HepG2 (cell line): ENCODE measurements around the gene TRAPPC1. TPM values are rescaled to one million over a fixed set of nuclear protein-coding genes. Genes with fewer than 3 reads are reported as not detected.

ENCODE experiments used
- ATAC-seq: fragments of 200-7000 bp; cut with Tn5 transposase; 3 replicates; pipeline ENCODE4 v1.9.1; 2020; ENCODE audit warnings: mild to moderate bottlenecking, moderate library complexity
- BruUV-seq: library from RNA; stranded (reverse); fragments of 400-500 nt; replicated peaks from 2 replicates; lab custom pipeline; 2021; lab: Mats Ljungman, UMichigan
- CTCF ChIA-PET: fragments of 300-600 bp; formaldehyde crosslinking; extraction: SDS; loops from one replicate; lab custom pipeline; 2021; ENCODE audit warnings: low total read pairs, inconsistent platforms, low intra/inter-chr PET ratio; lab: Yijun Ruan, JAX
- POLR2A ChIA-PET: fragments of 350-600 bp; sonication (Branson Sonifier 250); formaldehyde crosslinking; loops from one replicate; lab custom pipeline; 2020; ENCODE audit warnings: antibody characterized with exemption, inconsistent platforms; lab: Yijun Ruan, JAX
- DNase-seq: peaks from one replicate; pipeline ENCODE4 v3.0.0-alpha.2; 2015; ENCODE audit warnings: low spot score
- FAIRE-seq: peaks from 3 replicates; lab custom pipeline; 2011; peaks lifted over from hg19 to GRCh38; lab: Jason Lieb, UNC
- H2AFZ ChIP-seq: one replicate; pipeline ENCODE4 v1.6.1; 2011; ENCODE audit warnings: low read length, inconsistent platforms
- H3K27ac ChIP-seq: fragments of 300-600 bp; 3 replicates; pipeline ENCODE4 v1.8.0; 2011; ENCODE audit warnings: mixed run types, mild to moderate bottlenecking, mixed read lengths, low read length, inconsistent platforms; ENCODE audit not compliant: insufficient read depth; ENCODE audit errors: extremely low read length
- H3K27me3 ChIP-seq, 2 experiments: fragments of 200-600 bp in 1 of 2; 2 replicates in 1 of 2; 3 replicates in 1 of 2; pipeline versions ENCODE4 v1.6.0 to v1.8.0; 2011; ENCODE audit warnings: low read length in 2 of 2, mild to moderate bottlenecking in 2 of 2, moderate library complexity in 2 of 2, inconsistent platforms in 1 of 2; ENCODE audit not compliant: insufficient read depth in 2 of 2, control insufficient read depth in 1 of 2
- H3K36me3 ChIP-seq, 2 experiments: fragments of 200-600 bp in 1 of 2; replicated peaks in 1 of 2; 2 replicates in 1 of 2; 3 replicates in 1 of 2; pipeline versions ENCODE4 v1.5.1 to v1.8.0; 2011; ENCODE audit warnings: low read length in 2 of 2, inconsistent platforms in 1 of 2; ENCODE audit not compliant: insufficient read depth in 2 of 2, control insufficient read depth in 1 of 2
- H3K4me1 ChIP-seq: 2 replicates; pipeline ENCODE4 v1.5.1; 2012; ENCODE audit warnings: low read length, inconsistent platforms; ENCODE audit not compliant: insufficient read depth
- H3K4me2 ChIP-seq: 2 replicates; pipeline ENCODE4 v1.6.0; 2011; ENCODE audit warnings: low read depth, low read length, inconsistent platforms
- H3K4me3 ChIP-seq, 3 experiments: fragments of 200-600 bp in 1 of 3; sonication (generic), shearing (Covaris generic) in 1 of 3; replicated peaks in 1 of 3; 2 replicates each; pipeline ENCODE4 v1.5.1; 2011 to 2016; ENCODE audit warnings: low read length in 3 of 3, inconsistent platforms in 2 of 3, low read depth in 2 of 3, mild to moderate bottlenecking in 2 of 3, control low read depth in 1 of 3, mixed read lengths in 1 of 3; ENCODE audit not compliant: insufficient read depth in 1 of 3
- H3K79me2 ChIP-seq: one replicate; pipeline ENCODE4 v1.6.1; 2011; ENCODE audit warnings: low read length, inconsistent platforms; ENCODE audit not compliant: insufficient read depth
- H3K9ac ChIP-seq: 2 replicates; pipeline ENCODE4 v1.6.0; 2011; ENCODE audit warnings: mild to moderate bottlenecking, low read depth, low read length, inconsistent platforms; ENCODE audit not compliant: insufficient read depth
- H3K9me3 ChIP-seq: 2 replicates; pipeline ENCODE4 v1.5.1; 2012; ENCODE audit warnings: mild to moderate bottlenecking, low read length
- H4K20me1 ChIP-seq: 2 replicates; pipeline ENCODE4 v1.6.0; 2011; ENCODE audit warnings: inconsistent platforms, mild to moderate bottlenecking, low read length, moderate library complexity; ENCODE audit not compliant: insufficient read depth
- ARNT2 ChIP-seq: sonication (generic); formaldehyde crosslinking; IDR thresholded peaks from 2 replicates; pipeline ENCODE4 v1.8.0; 2022; ENCODE audit warnings: mild to moderate bottlenecking, low read depth, missing genetic modification reagents, moderate library complexity
- CAMTA2 ChIP-seq: sonication (generic); formaldehyde crosslinking; IDR thresholded peaks from 2 replicates; pipeline ENCODE4 v1.4.0; 2020; ENCODE audit warnings: mild to moderate bottlenecking, missing genetic modification reagents, borderline replicate concordance
- CBFB ChIP-seq: sonication (generic); formaldehyde crosslinking; IDR thresholded peaks from 2 replicates; pipeline ENCODE4 v1.4.0; 2020; ENCODE audit warnings: missing genetic modification reagents
- CCDC6 ChIP-seq: sonication (generic); formaldehyde crosslinking; IDR thresholded peaks from 2 replicates; pipeline ENCODE4 v1.8.1; 2022; ENCODE audit warnings: mild to moderate bottlenecking, missing genetic modification reagents, moderate library complexity
- ELF1 ChIP-seq: sonication (generic); formaldehyde crosslinking; IDR thresholded peaks from 2 replicates; pipeline ENCODE4 v1.4.0; 2020; ENCODE audit warnings: missing genetic modification reagents
- HNRNPLL ChIP-seq: fragments of 200-400 bp; formaldehyde crosslinking; IDR thresholded peaks from 2 replicates; pipeline ENCODE4 v1.6.1; 2017; ENCODE audit warnings: mild to moderate bottlenecking, low read depth, low read length; ENCODE audit not compliant: poor library complexity, severe bottlenecking
- KDM1A ChIP-seq: IDR thresholded peaks from 2 replicates; pipeline ENCODE4 v1.6.1; 2016; ENCODE audit warnings: missing compliant biosample characterization
- MTA1 ChIP-seq: sonication (generic); formaldehyde crosslinking; IDR thresholded peaks from 2 replicates; pipeline ENCODE4 v1.4.0; 2020; ENCODE audit warnings: missing genetic modification reagents, mild to moderate bottlenecking, borderline replicate concordance
- PLRG1 ChIP-seq: fragments of 450-650 bp; conservative IDR thresholded peaks from 2 replicates; pipeline ENCODE4 v1.6.1; 2016
- REPIN1 ChIP-seq: sonication (generic); formaldehyde crosslinking; IDR thresholded peaks from 2 replicates; pipeline ENCODE4 v1.8.0; 2022; ENCODE audit warnings: missing genetic modification reagents, low read depth, mild to moderate bottlenecking, borderline replicate concordance
- RXRB ChIP-seq: IDR thresholded peaks from 2 replicates; pipeline ENCODE4 v1.6.1; 2016; ENCODE audit warnings: borderline replicate concordance, missing genetic modification reagents, missing compliant biosample characterization
- ZBTB7B ChIP-seq: sonication (generic); formaldehyde crosslinking; IDR thresholded peaks from 2 replicates; pipeline ENCODE4 v1.4.0; 2020; ENCODE audit warnings: missing genetic modification reagents
- ZKSCAN5 ChIP-seq: sonication (generic); formaldehyde crosslinking; IDR thresholded peaks from 2 replicates; pipeline ENCODE4 v1.5.1; 2020; ENCODE audit warnings: mild to moderate bottlenecking, missing genetic modification reagents
- ZNF33A ChIP-seq: sonication (generic); formaldehyde crosslinking; IDR thresholded peaks from 2 replicates; pipeline ENCODE4 v1.5.1; 2020; ENCODE audit warnings: missing genetic modification reagents, mild to moderate bottlenecking, moderate library complexity, borderline replicate concordance
- ZNF44 ChIP-seq: sonication (generic); formaldehyde crosslinking; IDR thresholded peaks from 2 replicates; pipeline ENCODE4 v1.5.1; 2020; ENCODE audit warnings: mild to moderate bottlenecking, missing genetic modification reagents
- ZNF547 ChIP-seq: sonication (generic); formaldehyde crosslinking; IDR thresholded peaks from 2 replicates; pipeline ENCODE4 v1.5.1; 2020; ENCODE audit warnings: mild to moderate bottlenecking, missing genetic modification reagents
- ZNF556 ChIP-seq: sonication (generic); formaldehyde crosslinking; IDR thresholded peaks from 2 replicates; pipeline ENCODE4 v1.4.0; 2020; ENCODE audit warnings: mild to moderate bottlenecking, missing genetic modification reagents, borderline replicate concordance
- ZNF780A ChIP-seq: sonication (generic); formaldehyde crosslinking; IDR thresholded peaks from 2 replicates; pipeline ENCODE4 v1.8.0; 2022; ENCODE audit warnings: mild to moderate bottlenecking, missing genetic modification reagents, moderate library complexity
- WGBS: methylation state at CpG from one replicate; pipeline ENCODE4 v1.1.6; 2017; ENCODE audit warnings: low lambda C conversion rate; 5-methylcytosine and 5-hydroxymethylcytosine counted together
- in situ Hi-C: cut with HindIII; loops from 2 replicates; pipeline ENCODE4 v1.10.0; 2017; ENCODE audit warnings: low pct_unique_long_range_greater_than_20kb; ENCODE audit not compliant: extremely low pct_ligation_motif_present
- intact Hi-C: fragments of 100-400 bp; cut with micrococcal nuclease; formaldehyde crosslinking; loops from one replicate; pipeline ENCODE4 v1.10.0; 2022; ENCODE audit not compliant: unreplicated experiment
- polyA plus RNA-seq, 8 experiments: library from polyadenylated mRNA; depleted of rRNA in 3 of 8; stranded (reverse) in 7 of 8; unstranded in 1 of 8; fragments of >200 nt; fragmentation: Illumina TruSeq in 4 of 8; extraction: Trizol in 4 of 8; gene quantifications; 2 replicates each; pipeline versions ENCODE4 v1.2.1 to v1.2.3, GENCODE V29; 2011 to 2016; ENCODE audit warnings: low read depth in 4 of 8, missing spikeins in 1 of 8, mixed read lengths in 1 of 8; ENCODE audit not compliant: insufficient read depth in 1 of 8
- total RNA-seq, 5 experiments: library from RNA; depleted of rRNA; stranded (reverse); fragments of >200 nt; fragmentation: Illumina TruSeq; extraction: Trizol; gene quantifications; 2 replicates each; pipeline ENCODE4 v1.2.3, GENCODE V29; 2016; ENCODE audit warnings: low read depth in 1 of 5
- TF ChIP-seq, protein P1 (sequence below): sonication (generic); formaldehyde crosslinking; IDR thresholded peaks from 2 replicates; pipeline ENCODE4 v1.4.0; 2020; ENCODE audit warnings: missing genetic modification reagents
- TF ChIP-seq, protein P2 (sequence below): sonication (generic); formaldehyde crosslinking; IDR thresholded peaks from 2 replicates; pipeline ENCODE4 v1.9.0; 2021; ENCODE audit warnings: missing genetic modification reagents, mild to moderate bottlenecking, borderline replicate concordance

TRAPPC1 gene
- total and polyA plus RNA-seq, 2 of the 13 experiments (the other 11 are each of a cell fraction or from before 2014, with no cell fraction given): 28.1 to 44.9 TPM

DNA sequence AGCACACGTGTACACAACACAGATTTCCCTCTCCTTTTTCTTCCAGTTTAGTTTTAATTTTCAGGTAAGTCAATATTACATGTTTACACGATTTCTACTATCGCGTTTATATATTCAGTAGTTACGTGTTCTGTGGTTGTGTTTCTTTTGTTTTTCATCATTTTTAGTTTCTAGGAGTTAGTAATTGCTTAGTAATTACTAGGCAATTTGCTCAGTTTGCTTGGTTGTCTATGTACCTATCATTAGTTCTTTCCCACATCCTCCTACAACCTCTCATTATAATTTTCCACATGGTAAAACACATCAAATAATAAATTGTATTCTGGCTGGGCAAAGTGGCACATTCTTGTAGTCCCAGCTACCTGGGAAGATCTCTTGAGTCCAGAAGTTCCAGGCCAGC, 46.1 kb upstream of the TRAPPC1 start:
- Histone ChIP-seq H2AFZ (no peak overlapping the region), H3K9ac (no peak overlapping the region), H3K79me2 (no peaks in the 10 kb centered on the region), H3K27me3 (no peaks in the 10 kb centered on the region), H3K36me3 (no peaks in the 10 kb centered on the region), H3K9me3 (peaks cover 18% of the 10 kb centered on the region), H3K4me3 (no peak overlapping the region), H3K4me2 (no peak overlapping the region), H3K27ac (no peak overlapping the region), H3K4me1 (peaks cover 13% of the 10 kb centered on the region), H4K20me1 (no peaks in the 10 kb centered on the region)
- FAIRE-seq (no peak), DNase-seq (no peak), ATAC-seq (no peak)
- intact Hi-C loops: no loop called here
- BruUV-seq: no TSS peak
- ChIA-PET POLR2A (no interaction called here), CTCF (no interaction called here)
- TF ChIP-seq ZNF44 (CRISPR knock-in tag) (no peak), ZNF33A (CRISPR knock-in tag) (no peak), ELF1 (no peak), MTA1 (CRISPR knock-in tag) (no peak), ZKSCAN5 (CRISPR knock-in tag) (no peak), ZBTB7B (CRISPR knock-in tag) (no peak), ARNT2 (CRISPR knock-in tag) (no peak), ZNF547 (no peak), KDM1A (no peak), PLRG1 (no peak), REPIN1 (no peak), CAMTA2 (CRISPR knock-in tag) (no peak), CCDC6 (no peak), ZNF780A (CRISPR knock-in tag) (no peak), ZNF556 (no peak), HNRNPLL (no peak), CBFB (CRISPR knock-in tag) (no peak), RXRB (no peak)
- TF ChIP-seq, protein P1, sequence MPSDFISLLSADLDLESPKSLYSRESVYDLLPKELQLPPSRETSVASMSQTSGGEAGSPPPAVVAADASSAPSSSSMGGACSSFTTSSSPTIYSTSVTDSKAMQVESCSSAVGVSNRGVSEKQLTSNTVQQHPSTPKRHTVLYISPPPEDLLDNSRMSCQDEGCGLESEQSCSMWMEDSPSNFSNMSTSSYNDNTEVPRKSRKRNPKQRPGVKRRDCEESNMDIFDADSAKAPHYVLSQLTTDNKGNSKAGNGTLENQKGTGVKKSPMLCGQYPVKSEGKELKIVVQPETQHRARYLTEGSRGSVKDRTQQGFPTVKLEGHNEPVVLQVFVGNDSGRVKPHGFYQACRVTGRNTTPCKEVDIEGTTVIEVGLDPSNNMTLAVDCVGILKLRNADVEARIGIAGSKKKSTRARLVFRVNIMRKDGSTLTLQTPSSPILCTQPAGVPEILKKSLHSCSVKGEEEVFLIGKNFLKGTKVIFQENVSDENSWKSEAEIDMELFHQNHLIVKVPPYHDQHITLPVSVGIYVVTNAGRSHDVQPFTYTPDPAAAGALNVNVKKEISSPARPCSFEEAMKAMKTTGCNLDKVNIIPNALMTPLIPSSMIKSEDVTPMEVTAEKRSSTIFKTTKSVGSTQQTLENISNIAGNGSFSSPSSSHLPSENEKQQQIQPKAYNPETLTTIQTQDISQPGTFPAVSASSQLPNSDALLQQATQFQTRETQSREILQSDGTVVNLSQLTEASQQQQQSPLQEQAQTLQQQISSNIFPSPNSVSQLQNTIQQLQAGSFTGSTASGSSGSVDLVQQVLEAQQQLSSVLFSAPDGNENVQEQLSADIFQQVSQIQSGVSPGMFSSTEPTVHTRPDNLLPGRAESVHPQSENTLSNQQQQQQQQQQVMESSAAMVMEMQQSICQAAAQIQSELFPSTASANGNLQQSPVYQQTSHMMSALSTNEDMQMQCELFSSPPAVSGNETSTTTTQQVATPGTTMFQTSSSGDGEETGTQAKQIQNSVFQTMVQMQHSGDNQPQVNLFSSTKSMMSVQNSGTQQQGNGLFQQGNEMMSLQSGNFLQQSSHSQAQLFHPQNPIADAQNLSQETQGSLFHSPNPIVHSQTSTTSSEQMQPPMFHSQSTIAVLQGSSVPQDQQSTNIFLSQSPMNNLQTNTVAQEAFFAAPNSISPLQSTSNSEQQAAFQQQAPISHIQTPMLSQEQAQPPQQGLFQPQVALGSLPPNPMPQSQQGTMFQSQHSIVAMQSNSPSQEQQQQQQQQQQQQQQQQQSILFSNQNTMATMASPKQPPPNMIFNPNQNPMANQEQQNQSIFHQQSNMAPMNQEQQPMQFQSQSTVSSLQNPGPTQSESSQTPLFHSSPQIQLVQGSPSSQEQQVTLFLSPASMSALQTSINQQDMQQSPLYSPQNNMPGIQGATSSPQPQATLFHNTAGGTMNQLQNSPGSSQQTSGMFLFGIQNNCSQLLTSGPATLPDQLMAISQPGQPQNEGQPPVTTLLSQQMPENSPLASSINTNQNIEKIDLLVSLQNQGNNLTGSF (CRISPR knock-in tag): no peak
- TF ChIP-seq, protein P2, sequence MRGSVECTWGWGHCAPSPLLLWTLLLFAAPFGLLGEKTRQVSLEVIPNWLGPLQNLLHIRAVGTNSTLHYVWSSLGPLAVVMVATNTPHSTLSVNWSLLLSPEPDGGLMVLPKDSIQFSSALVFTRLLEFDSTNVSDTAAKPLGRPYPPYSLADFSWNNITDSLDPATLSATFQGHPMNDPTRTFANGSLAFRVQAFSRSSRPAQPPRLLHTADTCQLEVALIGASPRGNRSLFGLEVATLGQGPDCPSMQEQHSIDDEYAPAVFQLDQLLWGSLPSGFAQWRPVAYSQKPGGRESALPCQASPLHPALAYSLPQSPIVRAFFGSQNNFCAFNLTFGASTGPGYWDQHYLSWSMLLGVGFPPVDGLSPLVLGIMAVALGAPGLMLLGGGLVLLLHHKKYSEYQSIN (CRISPR knock-in tag): no peak
- WGBS: 66% methylated on average over 5 of the region's 5 CpGs
- in situ Hi-C loops: no loop called here
